HepG2 (cell line): ENCODE measurements around the gene P4HB. TPM values are rescaled to one million over a fixed set of nuclear protein-coding genes. Genes with fewer than 3 reads are reported as not detected.

Source experiments
- AGO1 ChIP-seq: fragments of 200-400 bp; formaldehyde crosslinking; IDR thresholded peaks from 2 replicates; pipeline ENCODE4 v1.6.1; 2017; ENCODE audit warnings: mild to moderate bottlenecking, low read depth, low read length, moderate library complexity; ENCODE audit not compliant: poor library complexity, severe bottlenecking
- AHR ChIP-seq: IDR thresholded peaks from 2 replicates; pipeline ENCODE4 v1.6.1; 2018; ENCODE audit warnings: missing genetic modification reagents, missing compliant biosample characterization
- EP300 ChIP-seq, 3 experiments: sonication (generic) in 1 of 3; formaldehyde crosslinking in 1 of 3; IDR thresholded peaks; 2 replicates each; pipeline versions ENCODE4 v1.5.1 to v1.6.1; 2011 to 2020; ENCODE audit warnings: low read depth in 2 of 3, low read length in 2 of 3, borderline replicate concordance in 1 of 3, improper control_type of control experiment in 1 of 3, mild to moderate bottlenecking in 1 of 3, missing genetic modification reagents in 1 of 3, moderate library complexity in 1 of 3
- ETV6 ChIP-seq: sonication (generic); formaldehyde crosslinking; conservative IDR thresholded peaks from 2 replicates; pipeline ENCODE4 v1.4.0; 2020; ENCODE audit warnings: missing genetic modification reagents
- EZH2 ChIP-seq: conservative IDR thresholded peaks from 2 replicates; pipeline ENCODE4 v1.6.1; 2012; ENCODE audit warnings: mild to moderate bottlenecking, low read depth, low read length, moderate library complexity
- FOXP1 ChIP-seq, 2 experiments: fragments of 450-650 bp in 1 of 2; IDR thresholded peaks; 2 replicates each; pipeline ENCODE4 v1.6.1; 2017 to 2018; ENCODE audit warnings: antibody characterized with exemption in 1 of 2
- KMT2A ChIP-seq: sonication (generic); formaldehyde crosslinking; IDR thresholded peaks from 2 replicates; pipeline ENCODE4 v1.4.0; 2020; ENCODE audit warnings: missing genetic modification reagents
- RXRA ChIP-seq: sonication (generic); formaldehyde crosslinking; IDR thresholded peaks from 2 replicates; pipeline ENCODE4 v1.5.1; 2020; ENCODE audit warnings: missing genetic modification reagents
- SAP130 ChIP-seq: IDR thresholded peaks from 2 replicates; pipeline ENCODE4 v1.6.1; 2016; ENCODE audit warnings: low read depth
- SMAD1 ChIP-seq: sonication (generic); formaldehyde crosslinking; IDR thresholded peaks from 2 replicates; pipeline ENCODE4 v1.4.0; 2020; ENCODE audit warnings: missing genetic modification reagents, low read depth, mild to moderate bottlenecking, borderline replicate concordance
- TCF12 ChIP-seq, 2 experiments: fragments of 450-650 bp in 1 of 2; sonication (generic) in 1 of 2; formaldehyde crosslinking in 1 of 2; IDR thresholded peaks; 2 replicates each; pipeline versions ENCODE4 v1.6.1 to v1.8.0; 2017 to 2022; ENCODE audit warnings: antibody characterized with exemption in 1 of 2, mild to moderate bottlenecking in 1 of 2, missing genetic modification reagents in 1 of 2, moderate library complexity in 1 of 2
- TEAD3 ChIP-seq: optimal IDR thresholded peaks from 2 replicates; pipeline ENCODE3; 2016; ENCODE audit warnings: borderline replicate concordance
- U2AF2 ChIP-seq: fragments of 200-400 bp; formaldehyde crosslinking; IDR thresholded peaks from 2 replicates; pipeline ENCODE4 v1.6.1; 2017; ENCODE audit warnings: low read depth, mild to moderate bottlenecking, low read length
- ZC3H4 ChIP-seq: sonication (generic); formaldehyde crosslinking; IDR thresholded peaks from 2 replicates; pipeline ENCODE4 v1.4.0; 2020; ENCODE audit warnings: missing genetic modification reagents, borderline replicate concordance
- ZNF235 ChIP-seq: sonication (generic); formaldehyde crosslinking; IDR thresholded peaks from 2 replicates; pipeline ENCODE4 v1.8.1; 2023; ENCODE audit warnings: mild to moderate bottlenecking, missing genetic modification reagents, borderline replicate concordance
- ZNF598 ChIP-seq: sonication (generic); formaldehyde crosslinking; IDR thresholded peaks from 2 replicates; pipeline ENCODE4 v1.5.1; 2020; ENCODE audit warnings: mild to moderate bottlenecking, missing genetic modification reagents, borderline replicate concordance
- ZNF709 ChIP-seq: sonication (generic); formaldehyde crosslinking; IDR thresholded peaks from 2 replicates; pipeline ENCODE4 v1.5.0; 2020; ENCODE audit warnings: mild to moderate bottlenecking, missing genetic modification reagents
- ZSCAN9 ChIP-seq: IDR thresholded peaks from 2 replicates; pipeline ENCODE4 v1.6.1; 2016; ENCODE audit warnings: borderline replicate concordance
- polyA plus RNA-seq, 8 experiments: library from polyadenylated mRNA; depleted of rRNA in 3 of 8; stranded (reverse) in 7 of 8; unstranded in 1 of 8; fragments of >200 nt; fragmentation: Illumina TruSeq in 4 of 8; extraction: Trizol in 4 of 8; gene quantifications; 2 replicates each; pipeline versions ENCODE4 v1.2.1 to v1.2.3, GENCODE V29; 2011 to 2016; ENCODE audit warnings: low read depth in 4 of 8, missing spikeins in 1 of 8, mixed read lengths in 1 of 8; ENCODE audit not compliant: insufficient read depth in 1 of 8
- total RNA-seq, 5 experiments: library from RNA; depleted of rRNA; stranded (reverse); fragments of >200 nt; fragmentation: Illumina TruSeq; extraction: Trizol; gene quantifications; 2 replicates each; pipeline ENCODE4 v1.2.3, GENCODE V29; 2016; ENCODE audit warnings: low read depth in 1 of 5
- TF ChIP-seq, protein P1 (sequence below): sonication (generic); formaldehyde crosslinking; conservative IDR thresholded peaks from 2 replicates; pipeline ENCODE4 v1.8.0; 2022; ENCODE audit warnings: mild to moderate bottlenecking, moderate library complexity, missing genetic modification reagents
- TF ChIP-seq, protein P2 (sequence below): sonication (generic); formaldehyde crosslinking; IDR thresholded peaks from 2 replicates; pipeline ENCODE4 v1.4.0; 2020; ENCODE audit warnings: missing genetic modification reagents, mild to moderate bottlenecking, borderline replicate concordance

Gene P4HB
- total and polyA plus RNA-seq, 2 of the 13 experiments (the other 11 are each of a cell fraction or from before 2014, with no cell fraction given): 185 to 782 TPM

DNA sequence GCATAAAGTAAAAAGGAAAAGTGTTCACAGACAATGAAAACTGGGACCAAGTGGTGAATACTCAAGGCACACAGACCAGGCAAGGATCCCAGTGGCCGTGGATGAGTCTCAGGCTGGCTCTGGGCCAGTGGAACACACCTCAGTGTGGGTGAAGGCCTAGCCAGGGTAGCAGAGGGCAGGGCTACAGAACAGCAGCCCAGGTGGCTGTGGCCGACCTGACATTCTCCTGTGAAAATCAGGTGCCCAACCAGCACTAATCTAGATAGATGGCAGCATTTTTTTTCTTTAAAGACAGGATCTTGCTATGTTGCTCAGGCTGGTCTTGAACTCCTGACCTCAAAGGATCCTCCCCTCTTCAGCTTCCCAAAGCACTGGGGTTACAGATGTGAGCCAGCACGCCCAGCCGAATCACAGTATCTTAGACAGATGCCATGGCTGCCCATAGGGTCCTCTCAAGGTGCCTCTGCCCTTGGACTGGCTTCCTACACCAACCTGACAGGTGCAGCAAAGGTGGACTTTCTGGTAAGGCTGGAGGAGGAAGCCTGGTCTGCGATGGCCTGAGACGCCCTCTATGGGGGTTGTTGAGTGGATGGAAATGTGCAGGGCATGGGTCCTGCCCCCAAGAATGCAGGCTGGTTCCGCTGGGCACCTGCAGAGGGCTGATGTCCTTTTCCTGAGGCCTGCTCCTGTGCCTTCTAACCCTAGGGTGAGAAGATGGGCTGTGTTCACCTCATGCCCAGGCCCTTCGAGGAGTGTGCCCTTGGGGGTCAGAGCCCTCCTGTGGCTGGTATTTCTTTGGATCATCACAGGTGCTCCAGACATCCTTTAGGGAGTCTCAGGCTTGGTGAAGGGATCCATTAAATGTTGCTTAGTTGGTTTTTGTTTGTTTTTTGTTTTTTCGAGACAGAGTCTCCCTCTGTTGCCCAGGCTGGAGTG, 3.8 kb upstream of the P4HB start (continued):
- TF ChIP-seq, protein P1, sequence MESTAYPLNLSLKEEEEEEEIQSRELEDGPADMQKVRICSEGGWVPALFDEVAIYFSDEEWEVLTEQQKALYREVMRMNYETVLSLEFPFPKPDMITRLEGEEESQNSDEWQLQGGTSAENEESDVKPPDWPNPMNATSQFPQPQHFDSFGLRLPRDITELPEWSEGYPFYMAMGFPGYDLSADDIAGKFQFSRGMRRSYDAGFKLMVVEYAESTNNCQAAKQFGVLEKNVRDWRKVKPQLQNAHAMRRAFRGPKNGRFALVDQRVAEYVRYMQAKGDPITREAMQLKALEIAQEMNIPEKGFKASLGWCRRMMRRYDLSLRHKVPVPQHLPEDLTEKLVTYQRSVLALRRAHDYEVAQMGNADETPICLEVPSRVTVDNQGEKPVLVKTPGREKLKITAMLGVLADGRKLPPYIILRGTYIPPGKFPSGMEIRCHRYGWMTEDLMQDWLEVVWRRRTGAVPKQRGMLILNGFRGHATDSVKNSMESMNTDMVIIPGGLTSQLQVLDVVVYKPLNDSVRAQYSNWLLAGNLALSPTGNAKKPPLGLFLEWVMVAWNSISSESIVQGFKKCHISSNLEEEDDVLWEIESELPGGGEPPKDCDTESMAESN (CRISPR knock-in tag): no peak
- TF ChIP-seq SAP130 (peak; percentile 9; the same call in 1 of the 2 replicates), ZC3H4 (no peak), EZH2 (no peak), AHR (no peak), SMAD1 (CRISPR knock-in tag) (no peak), TCF12 (IDR thresholded peaks at IDR 0.05) (no peak), TCF12 (CRISPR knock-in tag; IDR thresholded peaks at IDR 0.05) (peak; percentile 32; the same call in 1 of the 2 replicates), ZNF235 (no peak), U2AF2 (no peak), ZNF709 (no peak), KMT2A (CRISPR knock-in tag) (no peak), FOXP1 (IDR thresholded peaks at IDR 0.05) (no peak), FOXP1 (CRISPR knock-in tag; IDR thresholded peaks at IDR 0.05) (no peak), ZSCAN9 (CRISPR knock-in tag) (no peak), ETV6 (CRISPR knock-in tag) (no peak), ZNF598 (CRISPR knock-in tag) (0 out of 2 replicates have a peak, but pooled peaks have one; percentile 21), EP300 (IDR thresholded peaks at IDR 0.05; ENCODE audit: low read depth in 2 of 2, low read length in 2 of 2) (no peak), EP300 (CRISPR knock-in tag; IDR thresholded peaks at IDR 0.05; ENCODE audit: borderline replicate concordance) (0 out of 2 replicates have a peak, but pooled peaks have one; percentile 13), TEAD3 (CRISPR knock-in tag) (peak; percentile 58), RXRA (CRISPR knock-in tag) (peak; percentile 71; the same call in 1 of the 2 replicates), AGO1 (no peak)
- TF ChIP-seq, protein P2, sequence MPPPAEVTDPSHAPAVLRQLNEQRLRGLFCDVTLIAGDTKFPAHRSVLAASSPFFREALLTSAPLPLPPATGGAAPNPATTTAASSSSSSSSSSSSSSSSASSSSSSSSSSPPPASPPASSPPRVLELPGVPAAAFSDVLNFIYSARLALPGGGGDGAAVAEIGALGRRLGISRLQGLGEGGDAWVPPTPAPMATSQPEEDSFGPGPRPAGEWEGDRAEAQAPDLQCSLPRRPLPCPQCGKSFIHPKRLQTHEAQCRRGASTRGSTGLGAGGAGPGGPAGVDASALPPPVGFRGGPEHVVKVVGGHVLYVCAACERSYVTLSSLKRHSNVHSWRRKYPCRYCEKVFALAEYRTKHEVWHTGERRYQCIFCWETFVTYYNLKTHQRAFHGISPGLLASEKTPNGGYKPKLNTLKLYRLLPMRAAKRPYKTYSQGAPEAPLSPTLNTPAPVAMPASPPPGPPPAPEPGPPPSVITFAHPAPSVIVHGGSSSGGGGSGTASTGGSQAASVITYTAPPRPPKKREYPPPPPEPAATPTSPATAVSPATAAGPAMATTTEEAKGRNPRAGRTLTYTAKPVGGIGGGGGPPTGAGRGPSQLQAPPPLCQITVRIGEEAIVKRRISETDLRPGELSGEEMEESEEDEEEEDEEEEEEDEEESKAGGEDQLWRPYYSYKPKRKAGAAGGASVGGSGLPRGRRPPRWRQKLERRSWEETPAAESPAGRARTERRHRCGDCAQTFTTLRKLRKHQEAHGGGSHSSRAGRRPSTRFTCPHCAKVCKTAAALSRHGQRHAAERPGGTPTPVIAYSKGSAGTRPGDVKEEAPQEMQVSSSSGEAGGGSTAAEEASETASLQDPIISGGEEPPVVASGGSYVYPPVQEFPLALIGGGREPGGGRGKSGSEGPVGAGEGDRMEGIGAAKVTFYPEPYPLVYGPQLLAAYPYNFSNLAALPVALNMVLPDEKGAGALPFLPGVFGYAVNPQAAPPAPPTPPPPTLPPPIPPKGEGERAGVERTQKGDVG (CRISPR knock-in tag): no peak
